NCI-H2107 treated with DMSO at 0.1 percent for 48 hours (cell line): ENCODE measurements around the gene CXorf49B.

Source experiments
- DNase-seq: peaks from one replicate; lab custom pipeline; 2025; ENCODE audit not compliant: unreplicated experiment; lab: John Stamatoyannopoulos, UW

The CXorf49B gene

GRCh38 chrX:71815121-71815905, 52.2 kb downstream of the CXorf49B start:
- DNase-seq = no peak

GRCh38 chrX:71815906-71816156, 52.7 kb downstream of the CXorf49B start:
- DNase-seq = no peak
